HEK293 (cell line): ENCODE data around the gene MEGF6.

ENCODE experiments used
- CTCF ChIP-seq: fragments of 450-650 bp; formaldehyde crosslinking; IDR thresholded peaks from 2 replicates; pipeline ENCODE4 v1.5.1; 2016; ENCODE audit warnings: missing biosample characterization, missing genetic modification characterization
- PBX3 ChIP-seq: sonication (generic); formaldehyde crosslinking; IDR thresholded peaks from 2 replicates; pipeline ENCODE4 v1.8.1; 2022; ENCODE audit warnings: mild to moderate bottlenecking, moderate library complexity, missing genetic modification reagents
- TRIM28 ChIP-seq: IDR thresholded peaks from 2 replicates; pipeline ENCODE4 v1.6.1; 2011; ENCODE audit warnings: low read length, control low read depth, borderline replicate concordance
- WT1 ChIP-seq: fragments of 450-650 bp; formaldehyde crosslinking; IDR thresholded peaks from 2 replicates; pipeline ENCODE4 v1.5.1; 2016; ENCODE audit warnings: missing biosample characterization, missing genetic modification characterization
- YY1 ChIP-seq: fragments of 450-650 bp; formaldehyde crosslinking; IDR thresholded peaks from 2 replicates; pipeline ENCODE4 v1.5.1; 2018; ENCODE audit warnings: missing biosample characterization, missing genetic modification characterization
- ZNF350 ChIP-seq: fragments of 450-650 bp; formaldehyde crosslinking; IDR thresholded peaks from 2 replicates; pipeline ENCODE4 v1.5.0; 2017; ENCODE audit warnings: missing biosample characterization, mild to moderate bottlenecking, missing genetic modification characterization
- ZNF391 ChIP-seq: fragments of 450-650 bp; formaldehyde crosslinking; IDR thresholded peaks from 2 replicates; pipeline ENCODE4 v1.5.1; 2016; ENCODE audit warnings: low read depth, missing biosample characterization, missing genetic modification characterization, borderline replicate concordance
- ZNF623 ChIP-seq: fragments of 450-650 bp; formaldehyde crosslinking; IDR thresholded peaks from 2 replicates; pipeline ENCODE4 v1.5.1; 2016; ENCODE audit warnings: missing biosample characterization, missing genetic modification characterization
- ZNF777 ChIP-seq: fragments of 450-650 bp; formaldehyde crosslinking; IDR thresholded peaks from 2 replicates; pipeline ENCODE4 v1.5.1; 2017; ENCODE audit warnings: missing biosample characterization, missing genetic modification characterization, borderline replicate concordance
- ZNF792 ChIP-seq: fragments of 450-650 bp; formaldehyde crosslinking; IDR thresholded peaks from 2 replicates; pipeline ENCODE4 v1.5.1; 2016; ENCODE audit warnings: missing biosample characterization, missing genetic modification characterization
- ZSCAN30 ChIP-seq: fragments of 450-650 bp; IDR thresholded peaks from 2 replicates; pipeline ENCODE4 v1.5.1; 2018; ENCODE audit warnings: missing biosample characterization, mild to moderate bottlenecking, missing genetic modification characterization, moderate library complexity
- ZXDB ChIP-seq: fragments of 450-650 bp; formaldehyde crosslinking; IDR thresholded peaks from 2 replicates; pipeline ENCODE4 v1.5.1; 2016; ENCODE audit warnings: missing biosample characterization, missing genetic modification characterization
- TF ChIP-seq, protein P1 (sequence below): fragments of 450-650 bp; formaldehyde crosslinking; IDR thresholded peaks from 2 replicates; pipeline ENCODE4 v1.5.1; 2016; ENCODE audit warnings: missing biosample characterization, missing genetic modification characterization
- TF ChIP-seq, protein P2 (sequence below): fragments of 450-650 bp; formaldehyde crosslinking; IDR thresholded peaks from 2 replicates; pipeline ENCODE4 v1.5.1; 2017; ENCODE audit warnings: missing biosample characterization, missing genetic modification characterization

DNA sequence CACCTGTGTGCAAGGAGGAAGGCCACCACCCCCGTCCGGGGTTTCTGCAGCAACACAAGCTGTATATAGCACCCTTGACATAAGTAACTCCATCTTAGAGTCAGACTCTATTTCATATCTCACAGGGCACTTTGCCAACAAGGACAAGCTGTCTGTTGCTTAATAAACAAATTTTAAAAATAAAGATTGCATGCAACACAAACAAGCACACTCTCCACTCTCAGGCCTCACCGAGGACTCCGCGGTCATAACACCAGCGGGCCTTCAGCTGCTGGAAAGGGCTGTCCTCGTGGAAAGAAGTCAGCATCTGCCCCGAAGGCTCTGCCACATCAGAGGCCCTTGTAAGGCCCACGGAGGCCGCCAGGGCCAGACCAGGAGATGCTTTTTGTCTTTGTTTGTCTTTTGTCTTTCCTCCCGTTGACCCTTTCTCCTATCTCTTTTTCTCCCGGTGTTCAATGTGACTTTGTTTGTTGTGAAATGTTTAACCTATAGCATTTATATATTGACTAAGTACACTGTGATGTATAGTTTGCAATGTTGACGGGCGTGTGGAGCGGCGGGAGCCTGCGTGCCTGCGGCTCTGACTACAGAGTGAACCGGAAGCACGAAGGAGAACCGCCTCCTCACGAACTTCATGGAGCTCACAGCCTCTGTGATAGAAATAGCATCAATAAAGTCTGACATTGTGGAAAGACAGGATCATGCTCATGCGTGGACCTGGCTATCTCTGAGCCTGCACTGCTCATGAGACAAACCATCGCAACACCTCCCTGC, 24.1 kb downstream of the MEGF6 start:
- TF ChIP-seq CTCF (tag by site-specific recombination), result no peak
- no peak for TF ChIP-seq YY1 (tag by site-specific recombination)
- no peak for TF ChIP-seq ZNF623 (tag by site-specific recombination)
- TF ChIP-seq, protein P1, sequence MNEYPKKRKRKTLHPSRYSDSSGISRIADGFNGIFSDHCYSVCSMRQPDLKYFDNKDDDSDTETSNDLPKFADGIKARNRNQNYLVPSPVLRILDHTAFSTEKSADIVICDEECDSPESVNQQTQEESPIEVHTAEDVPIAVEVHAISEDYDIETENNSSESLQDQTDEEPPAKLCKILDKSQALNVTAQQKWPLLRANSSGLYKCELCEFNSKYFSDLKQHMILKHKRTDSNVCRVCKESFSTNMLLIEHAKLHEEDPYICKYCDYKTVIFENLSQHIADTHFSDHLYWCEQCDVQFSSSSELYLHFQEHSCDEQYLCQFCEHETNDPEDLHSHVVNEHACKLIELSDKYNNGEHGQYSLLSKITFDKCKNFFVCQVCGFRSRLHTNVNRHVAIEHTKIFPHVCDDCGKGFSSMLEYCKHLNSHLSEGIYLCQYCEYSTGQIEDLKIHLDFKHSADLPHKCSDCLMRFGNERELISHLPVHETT (tag by site-specific recombination), result no peak
- TF ChIP-seq PBX3, result no peak
- TF ChIP-seq, protein P2, sequence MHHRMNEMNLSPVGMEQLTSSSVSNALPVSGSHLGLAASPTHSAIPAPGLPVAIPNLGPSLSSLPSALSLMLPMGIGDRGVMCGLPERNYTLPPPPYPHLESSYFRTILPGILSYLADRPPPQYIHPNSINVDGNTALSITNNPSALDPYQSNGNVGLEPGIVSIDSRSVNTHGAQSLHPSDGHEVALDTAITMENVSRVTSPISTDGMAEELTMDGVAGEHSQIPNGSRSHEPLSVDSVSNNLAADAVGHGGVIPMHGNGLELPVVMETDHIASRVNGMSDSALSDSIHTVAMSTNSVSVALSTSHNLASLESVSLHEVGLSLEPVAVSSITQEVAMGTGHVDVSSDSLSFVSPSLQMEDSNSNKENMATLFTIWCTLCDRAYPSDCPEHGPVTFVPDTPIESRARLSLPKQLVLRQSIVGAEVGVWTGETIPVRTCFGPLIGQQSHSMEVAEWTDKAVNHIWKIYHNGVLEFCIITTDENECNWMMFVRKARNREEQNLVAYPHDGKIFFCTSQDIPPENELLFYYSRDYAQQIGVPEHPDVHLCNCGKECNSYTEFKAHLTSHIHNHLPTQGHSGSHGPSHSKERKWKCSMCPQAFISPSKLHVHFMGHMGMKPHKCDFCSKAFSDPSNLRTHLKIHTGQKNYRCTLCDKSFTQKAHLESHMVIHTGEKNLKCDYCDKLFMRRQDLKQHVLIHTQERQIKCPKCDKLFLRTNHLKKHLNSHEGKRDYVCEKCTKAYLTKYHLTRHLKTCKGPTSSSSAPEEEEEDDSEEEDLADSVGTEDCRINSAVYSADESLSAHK (tag by site-specific recombination), result no peak
- TF ChIP-seq ZNF350 (tag by site-specific recombination), result no peak
- TF ChIP-seq ZNF777 (tag by site-specific recombination), result no peak
- TF ChIP-seq TRIM28, result no peak
- TF ChIP-seq ZNF391, result no peak
- TF ChIP-seq WT1 (tag by site-specific recombination), result no peak
- TF ChIP-seq ZXDB, result no peak
- no peak for TF ChIP-seq ZSCAN30 (tag by site-specific recombination)
- no peak for TF ChIP-seq ZNF792 (tag by site-specific recombination)
